ENCODE measurements around the gene CACFD1.

The CACFD1 gene

DNA sequence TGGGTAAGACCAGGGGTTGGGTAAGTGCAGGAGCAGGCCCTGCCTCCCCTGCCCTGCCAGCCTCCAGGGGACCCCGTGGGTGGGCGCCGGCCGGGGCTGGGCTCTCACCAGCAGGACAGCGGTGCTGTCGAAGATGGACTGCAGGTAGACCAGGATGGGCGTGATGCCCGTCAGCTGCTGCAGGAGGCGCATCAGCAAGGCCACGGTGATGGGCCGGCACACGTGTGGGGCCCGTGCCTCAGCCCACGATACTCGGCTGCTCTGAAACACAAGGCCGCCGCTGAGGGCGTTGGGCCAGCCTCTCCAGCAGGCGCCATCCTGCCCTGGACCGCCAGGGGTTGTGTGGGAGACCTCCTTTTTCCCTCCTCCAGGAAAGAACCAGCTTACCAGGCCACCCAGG, 15.1 kb downstream of the CACFD1 start:
- no peak for DNase-seq (ENCODE audit: low read depth)
- TF ChIP-seq, protein P1, sequence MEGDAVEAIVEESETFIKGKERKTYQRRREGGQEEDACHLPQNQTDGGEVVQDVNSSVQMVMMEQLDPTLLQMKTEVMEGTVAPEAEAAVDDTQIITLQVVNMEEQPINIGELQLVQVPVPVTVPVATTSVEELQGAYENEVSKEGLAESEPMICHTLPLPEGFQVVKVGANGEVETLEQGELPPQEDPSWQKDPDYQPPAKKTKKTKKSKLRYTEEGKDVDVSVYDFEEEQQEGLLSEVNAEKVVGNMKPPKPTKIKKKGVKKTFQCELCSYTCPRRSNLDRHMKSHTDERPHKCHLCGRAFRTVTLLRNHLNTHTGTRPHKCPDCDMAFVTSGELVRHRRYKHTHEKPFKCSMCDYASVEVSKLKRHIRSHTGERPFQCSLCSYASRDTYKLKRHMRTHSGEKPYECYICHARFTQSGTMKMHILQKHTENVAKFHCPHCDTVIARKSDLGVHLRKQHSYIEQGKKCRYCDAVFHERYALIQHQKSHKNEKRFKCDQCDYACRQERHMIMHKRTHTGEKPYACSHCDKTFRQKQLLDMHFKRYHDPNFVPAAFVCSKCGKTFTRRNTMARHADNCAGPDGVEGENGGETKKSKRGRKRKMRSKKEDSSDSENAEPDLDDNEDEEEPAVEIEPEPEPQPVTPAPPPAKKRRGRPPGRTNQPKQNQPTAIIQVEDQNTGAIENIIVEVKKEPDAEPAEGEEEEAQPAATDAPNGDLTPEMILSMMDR (IDR thresholded peaks at IDR 0.05; ENCODE audit: low read depth, low read length), result no peak
- TF ChIP-seq, protein P2, sequence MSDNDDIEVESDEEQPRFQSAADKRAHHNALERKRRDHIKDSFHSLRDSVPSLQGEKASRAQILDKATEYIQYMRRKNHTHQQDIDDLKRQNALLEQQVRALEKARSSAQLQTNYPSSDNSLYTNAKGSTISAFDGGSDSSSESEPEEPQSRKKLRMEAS (IDR thresholded peaks at IDR 0.05; ENCODE audit: low read depth, low read length), result no peak
- TF ChIP-seq POLR2A (IDR thresholded peaks at IDR 0.05; ENCODE audit: extremely low read depth, insufficient read length) (no peak), MYC (IDR thresholded peaks at IDR 0.05; ENCODE audit: low read depth, low read length) (no peak)
- H3K4me3 ChIP-seq (ENCODE audit: low read depth, low read length), result no peak overlapping the region

DNA sequence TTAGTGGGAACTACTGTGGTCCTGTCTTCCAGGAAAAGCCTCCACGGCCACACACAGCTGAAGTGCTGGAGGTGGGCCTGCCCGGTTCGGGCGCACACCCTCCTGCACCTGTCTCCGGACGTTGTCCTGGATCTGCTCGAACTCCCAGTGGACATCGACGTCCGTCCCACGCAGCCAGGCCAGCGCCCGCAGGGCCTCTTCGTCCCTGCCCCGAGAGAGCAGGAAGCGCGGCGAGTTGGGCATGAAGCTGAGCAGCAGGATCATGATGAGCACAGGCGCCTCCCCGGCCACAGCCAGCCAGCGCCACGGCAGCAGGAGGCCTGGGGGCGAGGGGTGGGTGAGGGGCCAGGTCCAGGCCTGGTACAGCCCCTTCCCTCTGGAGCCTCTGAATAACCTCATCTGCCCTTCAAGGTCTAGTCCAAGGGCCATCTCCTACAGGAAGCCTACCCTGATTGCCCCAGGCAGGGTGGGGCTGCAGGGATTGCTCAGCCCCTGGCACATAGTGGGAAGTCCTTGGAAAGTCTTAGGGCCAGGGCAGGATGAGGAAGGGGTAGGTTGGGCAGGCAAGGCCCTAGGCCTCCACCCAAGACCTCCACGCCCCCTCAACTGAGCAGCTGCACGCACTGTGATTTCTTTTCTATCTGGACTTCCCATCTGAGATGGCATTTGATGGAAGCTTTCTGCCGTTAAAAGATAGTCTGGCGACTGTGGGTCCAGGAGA, 15.7 kb downstream of the CACFD1 start:
- H3K4me3 ChIP-seq (ENCODE audit: low read depth, low read length), result no peak overlapping the region
- TF ChIP-seq, protein P1 (IDR thresholded peaks at IDR 0.05; ENCODE audit: low read depth, low read length), result no peak
- TF ChIP-seq POLR2A (IDR thresholded peaks at IDR 0.05; ENCODE audit: extremely low read depth, insufficient read length) (no peak), MYC (IDR thresholded peaks at IDR 0.05; ENCODE audit: low read depth, low read length) (no peak)
- TF ChIP-seq, protein P2 (IDR thresholded peaks at IDR 0.05; ENCODE audit: low read depth, low read length), result no peak
- DNase-seq (ENCODE audit: low read depth), result no peak

DNA sequence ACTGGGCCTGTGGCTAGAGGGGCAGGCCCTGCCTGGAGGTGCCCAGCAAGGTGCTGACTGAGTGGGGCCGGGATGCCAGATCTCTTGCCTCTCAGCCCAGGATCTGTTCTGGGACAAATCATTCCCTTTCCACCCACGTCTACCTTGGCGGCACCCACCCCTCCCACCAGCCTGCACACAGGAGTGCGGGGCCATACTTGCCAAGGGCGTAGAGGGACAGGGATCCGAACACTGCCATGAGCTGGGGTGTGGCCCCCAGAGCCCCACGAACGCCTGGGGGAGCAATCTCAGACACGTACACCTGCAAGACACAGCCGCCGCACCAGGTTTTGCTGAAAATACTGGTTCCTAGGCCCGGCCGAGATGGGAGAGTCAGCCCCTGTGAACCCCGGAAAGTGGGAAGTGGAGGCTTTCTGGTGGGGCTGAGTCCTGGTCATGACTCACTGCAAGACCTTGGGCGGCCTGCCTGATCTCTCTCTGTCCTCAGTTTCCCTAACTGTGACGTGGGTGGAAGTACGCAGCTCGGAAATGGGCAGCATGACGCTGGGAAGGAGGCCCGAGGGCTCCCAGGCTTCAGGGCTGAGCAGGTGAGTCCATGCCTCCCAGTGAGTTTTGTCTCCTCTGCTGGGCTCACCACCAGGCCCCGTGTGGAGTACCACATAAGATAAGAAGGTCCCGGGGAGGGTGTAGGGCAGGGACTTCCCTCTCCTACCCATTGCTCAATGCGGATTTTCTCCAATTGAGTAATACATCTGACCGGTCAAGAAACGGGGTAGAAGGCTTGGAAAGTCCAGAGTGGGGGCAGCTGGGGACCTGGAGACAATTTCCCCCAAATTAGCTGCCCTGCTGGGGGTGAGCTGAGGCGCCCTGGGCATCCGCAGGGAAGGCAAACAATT, 16.5 kb downstream of the CACFD1 start:
- no peak overlapping the region for H3K4me3 ChIP-seq (ENCODE audit: low read depth, low read length)
- peak; percentile 78 for DNase-seq (ENCODE audit: low read depth)
- TF ChIP-seq POLR2A (IDR thresholded peaks at IDR 0.05; ENCODE audit: extremely low read depth, insufficient read length), result no peak
- TF ChIP-seq, protein P1 (IDR thresholded peaks at IDR 0.05; ENCODE audit: low read depth, low read length), result no peak
- TF ChIP-seq, protein P2 (IDR thresholded peaks at IDR 0.05; ENCODE audit: low read depth, low read length), result no peak
- TF ChIP-seq MYC (IDR thresholded peaks at IDR 0.05; ENCODE audit: low read depth, low read length), result no peak

DNA sequence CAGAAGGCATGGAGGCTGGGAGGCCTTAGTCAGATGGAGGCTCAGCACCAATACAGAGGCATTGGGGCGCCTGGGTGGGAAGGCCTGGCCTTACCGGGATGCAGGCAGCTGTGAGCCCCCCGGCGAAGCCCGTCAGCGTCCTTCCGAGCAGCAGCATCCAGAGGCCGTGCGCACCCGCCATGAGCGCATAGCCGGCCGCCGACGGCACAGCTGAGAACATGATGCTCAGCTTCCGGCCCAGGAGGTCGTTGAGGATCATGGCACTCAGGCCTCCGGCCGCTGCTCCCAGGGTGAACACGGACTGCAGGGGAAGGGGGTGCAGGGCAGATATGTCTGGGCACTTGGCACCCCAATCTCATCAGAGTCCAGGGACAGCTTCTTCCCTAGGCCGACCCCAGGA, 17.2 kb downstream of the CACFD1 start:
- TF ChIP-seq, protein P1 (IDR thresholded peaks at IDR 0.05; ENCODE audit: low read depth, low read length), result no peak
- TF ChIP-seq, protein P2 (IDR thresholded peaks at IDR 0.05; ENCODE audit: low read depth, low read length), result no peak
- TF ChIP-seq POLR2A (IDR thresholded peaks at IDR 0.05; ENCODE audit: extremely low read depth, insufficient read length) (no peak), MYC (IDR thresholded peaks at IDR 0.05; ENCODE audit: low read depth, low read length) (no peak)
- H3K4me3 ChIP-seq (ENCODE audit: low read depth, low read length), result no peak overlapping the region
- DNase-seq (ENCODE audit: low read depth), result no peak

DNA sequence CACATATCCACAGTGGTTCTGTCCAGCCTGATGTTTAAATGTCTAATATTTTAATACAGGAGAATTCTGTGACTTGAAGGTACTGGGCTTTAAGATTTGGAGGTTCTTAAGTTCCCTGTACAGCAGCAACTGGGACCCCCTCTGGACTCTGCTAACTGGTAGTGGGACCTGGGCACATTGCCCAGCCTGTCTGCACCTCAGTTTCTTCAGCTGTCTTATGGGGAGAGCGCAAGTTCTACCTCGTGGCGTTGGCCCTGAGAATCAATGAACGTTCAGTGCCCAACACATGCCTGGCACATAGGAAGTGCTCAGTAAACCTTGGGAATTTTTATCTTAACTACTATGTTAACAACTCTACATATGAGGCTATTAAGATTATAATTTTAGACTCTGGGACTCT, 17.7 kb downstream of the CACFD1 start:
- TF ChIP-seq POLR2A (IDR thresholded peaks at IDR 0.05; ENCODE audit: extremely low read depth, insufficient read length) (no peak), MYC (IDR thresholded peaks at IDR 0.05; ENCODE audit: low read depth, low read length) (no peak)
- TF ChIP-seq, protein P1 (IDR thresholded peaks at IDR 0.05; ENCODE audit: low read depth, low read length), result no peak
- TF ChIP-seq, protein P2 (IDR thresholded peaks at IDR 0.05; ENCODE audit: low read depth, low read length), result no peak
- no peak for DNase-seq (ENCODE audit: low read depth)
- H3K4me3 ChIP-seq (ENCODE audit: low read depth, low read length), result peak overlapping the region; percentile 55
